Smooth muscle cell (in vitro differentiated cells): ENCODE results near the gene NOS1AP. TPM values are rescaled to one million over a fixed set of nuclear protein-coding genes. Genes with fewer than 3 reads are reported as not detected.

ENCODE experiments used
- DNase-seq: peaks from one replicate; lab custom pipeline; 2025; ENCODE audit not compliant: unreplicated experiment; lab: John Stamatoyannopoulos, UW
- H2AFZ ChIP-seq: fragments of 200-600 bp; sonication (generic); 2 replicates; pipeline ENCODE4 v1.6.0; 2016; ENCODE audit warnings: antibody characterized with exemption, low read depth, mild to moderate bottlenecking
- H3F3A ChIP-seq: fragments of 200-600 bp; sonication (generic); 2 replicates; pipeline ENCODE4 v1.6.0; 2017; ENCODE audit warnings: antibody characterized with exemption, low read depth
- H3K27ac ChIP-seq: fragments of 200-600 bp; sonication (generic); 2 replicates; pipeline ENCODE4 v1.5.1; 2016; ENCODE audit warnings: low read depth, mild to moderate bottlenecking
- H3K27me3 ChIP-seq: fragments of 200-600 bp; sonication (generic); 2 replicates; pipeline ENCODE4 v1.6.1; 2016; ENCODE audit warnings: low read depth, mild to moderate bottlenecking
- H3K36me3 ChIP-seq: fragments of 200-600 bp; sonication (generic); 2 replicates; pipeline ENCODE4 v1.5.1; 2016; ENCODE audit warnings: low read depth
- H3K4me1 ChIP-seq: fragments of 200-600 bp; sonication (generic); 2 replicates; pipeline ENCODE4 v1.5.1; 2016; ENCODE audit warnings: low read depth
- H3K4me2 ChIP-seq: fragments of 200-600 bp; sonication (generic); 2 replicates; pipeline ENCODE4 v1.6.0; 2016; ENCODE audit warnings: mild to moderate bottlenecking
- H3K4me3 ChIP-seq: fragments of 200-600 bp; sonication (generic); 2 replicates; pipeline ENCODE4 v1.5.1; 2016; ENCODE audit warnings: mild to moderate bottlenecking
- H3K79me2 ChIP-seq: fragments of 200-600 bp; sonication (generic); 2 replicates; pipeline ENCODE4 v1.6.0; 2016; ENCODE audit warnings: low read depth, mild to moderate bottlenecking
- H3K9ac ChIP-seq: fragments of 200-600 bp; sonication (generic); 2 replicates; pipeline ENCODE4 v1.6.0; 2016; ENCODE audit warnings: low read depth
- H3K9me3 ChIP-seq: fragments of 200-600 bp; sonication (generic); replicated peaks from 2 replicates; pipeline ENCODE4 v1.5.1; 2016; ENCODE audit warnings: low read depth
- H4K20me1 ChIP-seq: fragments of 200-600 bp; sonication (generic); 2 replicates; pipeline ENCODE4 v1.6.0; 2016; ENCODE audit warnings: low read depth
- WGBS: methylation state at CpG from one replicate; pipeline ENCODE4 v1.1.7; 2016; ENCODE audit warnings: low lambda C conversion rate; 5-methylcytosine and 5-hydroxymethylcytosine counted together
- polyA plus RNA-seq: library from polyadenylated mRNA; unstranded; fragments of >200 nt; fragmentation: Nextera tagmentation; extraction: Ambion mirVana; gene quantifications from 2 replicates; pipeline ENCODE4 v1.2.1, GENCODE V29; 2016
- total RNA-seq: library from RNA; depleted of rRNA; stranded (reverse); fragments of >200 nt; gene quantifications from 2 replicates; pipeline ENCODE4 v1.2.3, GENCODE V29; 2014
- TF ChIP-seq, protein P1 (sequence below): fragments of 200-600 bp; sonication (generic); IDR thresholded peaks from 2 replicates; pipeline ENCODE4 v1.5.1; 2017; ENCODE audit warnings: borderline replicate concordance, mild to moderate bottlenecking, antibody characterized with exemption; ENCODE audit not compliant: insufficient read depth, poor library complexity, severe bottlenecking

Gene NOS1AP
- total and polyA plus RNA-seq, 2 experiments from 2014 or later, result 0.54 to 0.80 TPM

DNA sequence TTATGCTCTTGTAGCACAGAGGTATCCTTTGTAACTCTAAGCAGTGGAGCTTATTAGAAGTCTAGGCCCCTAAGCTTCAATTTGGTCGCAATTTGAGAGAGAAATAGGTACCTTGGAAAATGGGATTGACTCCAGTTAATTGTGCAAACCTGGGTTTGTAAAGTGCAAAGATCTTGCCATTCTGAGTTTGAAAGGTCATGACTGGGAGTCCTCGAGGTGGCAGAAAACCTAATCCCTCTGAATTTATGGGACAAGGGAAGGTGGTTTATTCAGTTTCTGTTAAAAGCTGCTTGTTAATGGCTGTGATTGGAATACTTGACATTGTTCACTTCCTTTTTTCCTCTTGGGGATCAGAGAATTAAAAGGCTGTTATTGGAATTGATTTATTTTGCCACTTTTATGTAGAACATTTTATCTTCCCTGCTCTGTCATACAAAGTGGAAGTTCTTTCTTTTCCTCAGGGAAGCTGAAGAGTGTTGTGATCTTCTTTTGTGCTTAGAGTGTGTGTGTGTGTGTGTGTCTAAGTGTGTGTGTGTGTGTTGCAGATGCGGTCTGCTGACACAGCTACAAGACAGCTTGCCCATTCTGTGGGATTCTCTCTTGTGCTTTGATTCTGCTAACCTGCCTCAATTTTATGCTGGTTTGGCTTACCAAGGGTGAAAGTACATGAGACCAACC, 162.7 kb downstream of the NOS1AP start:
- no peaks in the 10 kb centered on the region for H3K79me2 ChIP-seq
- no peak overlapping the region for H3K4me3 ChIP-seq
- no peaks in the 10 kb centered on the region for H3K36me3 ChIP-seq
- no peak overlapping the region for H3K9ac ChIP-seq
- 86% methylated on average over 3 of the region's 3 CpGs for WGBS
- no peak for DNase-seq
- no peak overlapping the region for H3K4me2 ChIP-seq
- TF ChIP-seq, protein P1, sequence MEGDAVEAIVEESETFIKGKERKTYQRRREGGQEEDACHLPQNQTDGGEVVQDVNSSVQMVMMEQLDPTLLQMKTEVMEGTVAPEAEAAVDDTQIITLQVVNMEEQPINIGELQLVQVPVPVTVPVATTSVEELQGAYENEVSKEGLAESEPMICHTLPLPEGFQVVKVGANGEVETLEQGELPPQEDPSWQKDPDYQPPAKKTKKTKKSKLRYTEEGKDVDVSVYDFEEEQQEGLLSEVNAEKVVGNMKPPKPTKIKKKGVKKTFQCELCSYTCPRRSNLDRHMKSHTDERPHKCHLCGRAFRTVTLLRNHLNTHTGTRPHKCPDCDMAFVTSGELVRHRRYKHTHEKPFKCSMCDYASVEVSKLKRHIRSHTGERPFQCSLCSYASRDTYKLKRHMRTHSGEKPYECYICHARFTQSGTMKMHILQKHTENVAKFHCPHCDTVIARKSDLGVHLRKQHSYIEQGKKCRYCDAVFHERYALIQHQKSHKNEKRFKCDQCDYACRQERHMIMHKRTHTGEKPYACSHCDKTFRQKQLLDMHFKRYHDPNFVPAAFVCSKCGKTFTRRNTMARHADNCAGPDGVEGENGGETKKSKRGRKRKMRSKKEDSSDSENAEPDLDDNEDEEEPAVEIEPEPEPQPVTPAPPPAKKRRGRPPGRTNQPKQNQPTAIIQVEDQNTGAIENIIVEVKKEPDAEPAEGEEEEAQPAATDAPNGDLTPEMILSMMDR, result no peak
- no peaks in the 10 kb centered on the region for H3K27me3 ChIP-seq
- H3K4me1 ChIP-seq, result peaks cover 7% of the 10 kb centered on the region
- H3K9me3 ChIP-seq, result no peaks in the 10 kb centered on the region
- no peaks in the 10 kb centered on the region for H4K20me1 ChIP-seq
- no peak overlapping the region for H3K27ac ChIP-seq
- H2AFZ ChIP-seq, result no peak overlapping the region
- H3F3A ChIP-seq, result no peaks in the 10 kb centered on the region

DNA sequence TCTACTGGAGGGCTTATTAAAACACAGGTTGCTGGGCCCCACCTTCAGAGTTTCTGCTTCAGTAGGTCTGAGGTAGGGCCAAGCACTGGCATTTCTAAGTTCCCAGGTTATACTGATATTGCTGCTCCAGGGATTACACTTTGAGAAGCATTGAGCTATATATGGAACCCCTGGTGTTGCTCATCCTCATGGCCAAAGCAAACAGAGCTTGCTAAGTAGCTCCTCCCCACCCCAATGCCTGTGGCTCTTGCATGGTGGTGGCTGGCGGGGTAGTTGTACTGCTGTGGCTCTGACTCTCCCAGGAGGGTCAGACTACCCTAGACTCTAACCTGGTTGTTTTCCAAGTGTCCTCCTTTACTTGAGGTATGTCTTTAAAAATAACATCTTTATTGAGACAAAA, 163.6 kb downstream of the NOS1AP start:
- no peak overlapping the region for H3K9ac ChIP-seq
- no peak overlapping the region for H2AFZ ChIP-seq
- no peak overlapping the region for H3K4me2 ChIP-seq
- H3K4me3 ChIP-seq, result no peak overlapping the region
- H3K4me1 ChIP-seq, result peaks cover 7% of the 10 kb centered on the region
- H4K20me1 ChIP-seq, result no peaks in the 10 kb centered on the region
- no peaks in the 10 kb centered on the region for H3K27me3 ChIP-seq
- TF ChIP-seq, protein P1, result no peak
- 100% methylated on average over 1 of the region's 1 CpG for WGBS
- no peaks in the 10 kb centered on the region for H3K79me2 ChIP-seq
- H3K27ac ChIP-seq, result no peak overlapping the region
- DNase-seq, result no peak
- H3K36me3 ChIP-seq, result no peaks in the 10 kb centered on the region
- H3F3A ChIP-seq, result no peaks in the 10 kb centered on the region
- no peaks in the 10 kb centered on the region for H3K9me3 ChIP-seq

DNA sequence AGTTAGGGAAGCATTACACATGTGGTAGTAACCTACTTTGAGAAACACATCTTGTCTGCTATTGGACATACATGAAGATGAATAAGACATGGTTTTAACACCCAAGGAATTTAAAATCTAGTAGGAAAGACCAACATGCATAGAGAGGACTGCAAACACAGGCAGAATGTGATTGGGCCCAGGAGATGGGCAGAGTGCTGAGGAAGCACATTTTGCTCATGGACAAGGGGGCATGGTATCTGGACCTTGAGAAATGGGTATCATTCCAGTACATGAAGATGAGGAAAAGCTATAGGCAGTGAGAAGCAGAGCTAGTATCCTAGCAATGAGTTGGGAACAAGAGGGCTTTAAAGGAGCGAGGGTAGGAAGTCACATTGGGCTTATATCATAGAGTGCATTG, 164.4 kb downstream of the NOS1AP start:
- Histone ChIP-seq H3K36me3 (no peaks in the 10 kb centered on the region), H3F3A (no peaks in the 10 kb centered on the region), H3K27me3 (no peaks in the 10 kb centered on the region), H3K79me2 (no peaks in the 10 kb centered on the region), H4K20me1 (no peaks in the 10 kb centered on the region), H3K4me2 (no peak overlapping the region), H3K4me3 (no peak overlapping the region), H3K4me1 (peaks cover 7% of the 10 kb centered on the region), H3K9ac (no peak overlapping the region), H3K9me3 (no peaks in the 10 kb centered on the region), H2AFZ (no peak overlapping the region), H3K27ac (no peak overlapping the region)
- 95% methylated on average over 1 of the region's 1 CpG for WGBS
- DNase-seq, result no peak
- TF ChIP-seq, protein P1, result no peak

DNA sequence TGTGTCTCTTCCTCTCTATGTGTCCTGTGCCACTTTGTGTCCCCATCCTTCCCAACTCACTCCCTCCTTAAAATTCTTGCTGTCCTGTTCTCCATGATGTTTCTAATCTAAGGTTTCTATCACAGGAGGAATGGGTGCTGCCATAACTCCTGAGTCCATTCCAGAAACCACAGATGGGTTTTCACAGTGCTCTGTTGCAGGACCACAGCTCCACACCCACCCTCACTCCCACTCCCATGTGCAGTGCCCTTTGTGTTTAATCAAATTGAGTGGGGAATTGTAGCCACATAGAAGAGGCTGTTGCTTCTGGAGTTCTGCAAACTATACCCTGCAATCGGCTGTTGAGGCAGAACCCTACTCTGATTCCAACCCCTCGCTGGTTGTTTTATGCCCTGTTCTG, 165.1 kb downstream of the NOS1AP start:
- TF ChIP-seq, protein P1, result no peak
- Histone ChIP-seq H3K4me2 (no peak overlapping the region), H3K27me3 (no peaks in the 10 kb centered on the region), H3K4me3 (no peak overlapping the region), H4K20me1 (no peaks in the 10 kb centered on the region), H3K9ac (no peak overlapping the region), H2AFZ (no peak overlapping the region), H3K79me2 (no peaks in the 10 kb centered on the region), H3F3A (no peaks in the 10 kb centered on the region), H3K36me3 (no peaks in the 10 kb centered on the region), H3K27ac (no peak overlapping the region), H3K9me3 (no peaks in the 10 kb centered on the region), H3K4me1 (peaks cover 7% of the 10 kb centered on the region)
- WGBS, result 95% methylated on average over 2 of the region's 2 CpGs
- DNase-seq, result no peak
